ENCODE data around the gene RPRD1B.
"Not testable (repeated sequence)": the region's sequence is repeated elsewhere in the genome, so short reads cannot be mapped to it uniquely, and the experiment has no call there.

The RPRD1B gene

GRCh38 chr20:38001173-38001875 is 32.2 kb upstream of the RPRD1B start:
- DNase-seq (ENCODE audit: low read depth), result peak; percentile 81

DNA sequence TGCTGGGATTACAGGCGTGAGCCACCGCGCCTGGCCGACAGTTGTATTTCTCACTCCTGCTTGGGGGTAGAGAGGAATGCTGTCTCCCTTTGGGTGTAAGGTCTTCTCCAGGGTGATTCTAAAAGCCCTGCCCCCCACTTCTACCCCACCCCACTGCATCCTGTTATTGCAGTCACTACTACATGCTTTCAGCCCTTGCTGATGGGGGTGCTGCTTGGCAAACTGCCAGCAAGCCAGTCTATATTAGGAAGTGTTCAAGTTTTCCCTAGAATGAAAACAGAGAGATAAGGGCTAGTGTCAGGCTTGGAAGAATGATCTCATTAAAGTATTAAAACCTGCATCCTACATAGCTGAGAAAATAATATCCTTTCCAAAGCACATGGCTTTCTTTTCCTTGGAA is 31.6 kb upstream of the RPRD1B start:
- DNase-seq (ENCODE audit: low read depth), result peak; percentile 54

DNA sequence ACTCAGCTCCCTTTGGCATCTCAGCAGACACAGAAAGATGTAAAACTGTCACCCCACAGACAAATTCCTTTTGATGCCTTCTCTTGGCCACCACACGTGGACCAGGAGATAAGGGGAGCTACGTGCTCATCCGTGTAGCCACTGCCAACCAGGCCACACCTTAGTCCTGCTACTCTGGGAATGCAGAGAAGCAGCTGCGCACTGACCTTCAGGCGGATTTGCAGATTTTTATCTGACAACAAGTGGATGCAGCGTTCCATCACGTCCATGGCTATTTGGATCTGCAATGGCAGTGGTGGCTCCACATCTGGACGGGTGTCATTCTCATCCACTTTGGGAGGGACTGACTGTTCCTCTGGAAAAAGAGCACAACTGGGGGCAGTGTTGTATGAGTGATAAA is 31.1 kb upstream of the RPRD1B start:
- no peak for DNase-seq (ENCODE audit: low read depth)

DNA sequence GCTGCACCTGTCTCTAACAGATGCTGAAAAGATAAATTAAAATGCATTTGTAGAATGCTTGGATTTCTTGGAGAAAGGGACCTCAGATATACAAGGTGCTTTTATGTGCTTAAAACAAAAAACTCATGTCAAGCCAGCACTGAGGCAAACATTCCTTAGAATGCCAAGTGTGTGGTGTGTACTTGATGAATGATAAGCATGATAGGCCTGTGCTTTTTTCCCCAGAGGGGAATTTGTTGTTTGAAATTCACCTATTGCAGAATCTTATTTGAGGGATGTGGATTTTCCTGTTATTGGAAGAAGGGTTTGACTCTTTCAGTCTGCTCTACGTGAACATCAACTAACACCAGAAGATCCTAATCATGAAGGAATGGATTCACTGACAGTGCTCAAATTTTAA is 29.1 kb upstream of the RPRD1B start:
- DNase-seq (ENCODE audit: low read depth), result no peak

DNA sequence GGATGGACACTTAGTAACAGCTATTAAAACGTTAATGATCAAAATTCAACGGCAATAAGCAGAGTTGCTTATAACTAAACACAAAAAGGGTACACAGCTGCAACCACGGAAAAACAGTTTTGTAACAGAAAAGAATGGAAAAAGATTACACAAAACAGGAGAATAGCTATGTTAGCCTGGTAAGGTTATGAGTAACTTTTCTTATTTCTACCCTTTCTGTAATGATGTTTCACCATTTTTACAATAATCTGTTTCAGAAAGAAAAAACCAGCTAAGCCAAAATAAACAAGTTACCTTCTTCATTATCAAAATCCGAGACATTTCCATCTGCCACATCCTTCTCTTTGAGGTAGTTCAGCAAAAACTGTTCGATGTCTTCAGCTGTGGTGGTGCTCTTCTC is 27.6 kb upstream of the RPRD1B start:
- no peak for DNase-seq (ENCODE audit: low read depth)

DNA sequence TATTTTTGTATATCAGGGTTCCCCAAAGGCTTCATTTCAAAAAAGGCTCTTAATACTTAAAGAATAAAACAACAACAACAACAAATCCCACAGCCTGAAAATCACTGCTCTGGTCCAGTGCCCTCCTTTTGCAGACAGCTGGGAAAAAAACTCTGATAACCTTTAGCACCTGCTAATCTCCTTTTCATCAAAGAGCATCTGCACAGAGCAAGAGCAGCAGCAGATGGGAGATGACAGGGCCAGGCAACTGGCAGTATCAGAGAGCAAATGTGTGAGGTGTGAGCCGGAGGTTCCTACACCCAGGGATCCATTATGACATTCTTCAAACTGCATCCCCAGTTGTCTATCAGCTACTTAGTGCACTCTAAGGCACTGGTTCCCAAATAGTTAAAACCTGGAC is 26.0 kb upstream of the RPRD1B start:
- DNase-seq (ENCODE audit: low read depth), result no peak

DNA sequence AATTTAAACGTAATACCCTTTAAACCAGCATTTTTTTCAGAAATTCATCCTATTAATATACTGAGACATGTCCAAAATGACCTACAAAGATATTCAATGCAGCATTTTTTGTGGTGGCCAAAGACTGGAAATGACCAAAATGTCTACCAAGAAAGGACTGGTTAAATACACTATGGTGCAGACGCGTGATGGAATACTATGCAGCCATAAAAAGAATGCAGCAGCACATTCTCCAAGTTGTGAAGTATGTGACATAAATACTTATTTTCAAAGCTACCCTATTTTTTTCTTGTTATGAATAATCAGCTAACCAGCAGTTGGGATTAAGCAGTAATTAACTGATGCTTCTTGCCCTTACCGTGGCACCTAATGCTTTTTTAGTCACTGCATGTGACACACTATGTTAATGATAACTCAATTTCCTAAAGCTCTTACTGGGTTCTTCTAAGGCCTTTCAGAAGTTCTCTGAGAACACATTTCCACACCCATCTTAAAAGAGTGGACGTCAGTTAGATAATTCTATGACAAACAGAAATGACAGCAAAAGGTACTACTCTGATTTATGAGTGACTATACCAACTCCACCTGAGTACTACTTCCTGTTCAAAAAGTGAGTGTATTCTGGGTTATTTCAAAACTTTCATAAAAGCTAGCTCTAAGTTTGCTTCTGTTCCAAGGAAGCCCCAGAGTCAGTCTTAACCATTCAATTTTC is 25.2 kb upstream of the RPRD1B start:
- DNase-seq (ENCODE audit: low read depth), result no peak

- DNase-seq (ENCODE audit: low read depth), result not testable (repeated sequence)
These were observed 24.1 kb upstream of the RPRD1B start for GRCh38 chr20:38009416-38009815.

GRCh38 chr20:38011696-38012095 is 21.9 kb upstream of the RPRD1B start:
- DNase-seq (ENCODE audit: low read depth), result no peak

DNA sequence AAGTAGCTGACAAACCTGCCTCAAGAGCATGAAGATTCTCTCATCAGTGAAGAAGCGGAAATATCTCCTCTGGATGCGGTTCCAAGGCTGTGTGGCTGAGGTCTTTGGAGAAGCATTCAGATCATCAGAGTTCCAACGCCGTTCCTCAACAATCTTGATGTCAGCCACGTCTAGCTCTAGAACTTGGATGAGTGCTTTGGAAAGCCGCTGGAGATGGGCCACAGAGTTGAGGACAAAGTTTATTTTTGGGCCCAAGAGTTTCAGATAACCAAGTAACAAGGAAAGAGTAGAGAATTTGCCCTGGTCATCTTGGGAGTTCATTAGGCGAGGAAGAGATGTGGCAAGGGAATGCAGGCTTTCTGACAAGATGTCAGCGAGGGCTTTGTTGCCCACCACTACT is 21.2 kb upstream of the RPRD1B start:
- DNase-seq (ENCODE audit: low read depth), result no peak

GRCh38 chr20:38013887-38014286 is 19.7 kb upstream of the RPRD1B start:
- DNase-seq (ENCODE audit: low read depth), result no peak

GRCh38 chr20:38017959-38018358 is 15.6 kb upstream of the RPRD1B start:
- DNase-seq (ENCODE audit: low read depth), result no peak

GRCh38 chr20:38018385-38018784 is 15.2 kb upstream of the RPRD1B start:
- DNase-seq (ENCODE audit: low read depth), result no peak

- DNase-seq (ENCODE audit: low read depth), result no peak
These were observed 12.3 kb upstream of the RPRD1B start for GRCh38 chr20:38021087-38021772.

DNA sequence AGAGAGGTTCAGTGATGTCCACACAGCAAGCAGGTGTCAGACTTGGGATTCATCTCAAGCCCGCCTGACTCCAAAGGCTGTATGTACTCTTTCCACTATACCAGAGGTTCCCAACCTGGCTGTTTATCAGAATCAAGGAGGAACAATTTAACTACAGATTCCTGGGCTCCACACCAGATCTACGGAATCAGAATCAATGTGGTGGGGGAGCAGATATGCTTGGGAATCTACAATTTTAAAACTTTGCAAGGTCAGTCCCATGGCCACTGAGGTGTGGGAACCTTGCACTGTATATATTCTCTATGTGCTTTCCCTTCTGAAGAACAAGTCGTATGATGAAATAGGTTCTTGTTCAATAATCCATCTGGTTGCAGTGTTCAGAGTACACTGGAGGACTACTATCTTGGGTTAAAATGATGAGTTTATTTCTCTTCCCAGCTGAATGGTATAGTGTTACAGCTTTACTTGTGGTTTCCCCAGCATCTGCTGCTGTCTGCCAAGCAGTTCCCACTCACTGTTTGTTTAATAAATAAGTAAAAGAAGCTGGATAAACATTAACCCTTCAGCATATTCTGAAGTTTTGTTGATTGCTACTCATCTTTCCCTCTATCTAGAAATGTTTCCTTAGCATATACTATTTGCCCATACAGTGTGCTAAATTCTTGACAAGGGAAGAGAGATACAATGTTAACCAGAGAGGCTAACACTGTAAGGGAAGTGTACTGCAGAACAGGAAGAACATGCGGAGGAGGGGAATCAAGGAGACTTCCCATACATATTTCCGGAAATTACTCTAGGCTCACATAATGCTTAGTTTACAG is 10.2 kb upstream of the RPRD1B start:
- peak; percentile 66 for DNase-seq (ENCODE audit: low read depth)

GRCh38 chr20:38024496-38024895 is 9.1 kb upstream of the RPRD1B start:
- no peak for DNase-seq (ENCODE audit: low read depth)

- DNase-seq (ENCODE audit: low read depth), result no peak
These were observed 4.1 kb upstream of the RPRD1B start for GRCh38 chr20:38029453-38029852.

DNA sequence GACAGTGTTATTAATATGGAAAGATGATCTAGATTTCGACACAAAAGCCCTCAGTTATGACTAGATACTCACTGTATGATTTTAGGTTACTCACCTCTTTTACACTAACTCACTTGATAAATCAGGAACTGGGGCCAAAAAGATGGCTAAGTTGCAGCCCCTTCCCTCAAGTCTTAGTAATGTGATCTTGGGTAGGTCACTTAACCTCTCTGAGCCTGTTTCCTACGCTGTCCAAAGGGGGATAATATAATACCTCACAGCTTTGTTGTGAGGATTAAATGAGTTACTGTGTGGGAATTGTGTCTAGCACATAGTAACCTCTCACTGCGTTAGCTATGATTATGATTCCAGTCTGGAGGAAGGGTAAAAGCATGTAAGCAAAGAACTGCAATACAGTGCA is 1.6 kb upstream of the RPRD1B start:
- DNase-seq (ENCODE audit: low read depth), result no peak

GRCh38 chr20:38032585-38033329 is 789 bp upstream of the RPRD1B start:
- DNase-seq (ENCODE audit: low read depth), result no peak

- no peak for DNase-seq (ENCODE audit: low read depth)
These were observed 633 bp downstream of the RPRD1B start for GRCh38 chr20:38034108-38034649.

DNA sequence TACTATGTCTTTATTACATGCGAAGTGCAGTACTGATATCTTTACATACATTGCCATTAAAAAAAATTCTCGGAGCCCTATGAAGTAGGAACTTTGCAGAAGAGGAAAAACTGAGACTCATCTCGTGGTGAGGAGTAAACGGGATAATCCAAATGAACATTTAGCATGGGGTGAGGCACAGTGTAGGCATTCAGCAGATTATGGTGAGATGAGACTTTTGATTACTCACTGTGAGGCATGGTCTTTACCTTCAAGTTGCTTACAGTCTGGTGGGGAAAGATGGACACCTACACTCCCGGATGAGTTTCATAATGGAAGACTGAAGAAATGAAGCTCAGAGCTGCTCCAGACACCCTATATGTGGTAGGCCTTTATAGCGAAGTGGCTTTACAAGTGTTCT is 1.4 kb downstream of the RPRD1B start:
- peak; percentile 8 for DNase-seq (ENCODE audit: low read depth)

All from EH (cell line).